Natural killer cell (primary cell): ENCODE data around the gene MAPKAPK2. TPM values are rescaled to one million over a fixed set of nuclear protein-coding genes. Genes with fewer than 3 reads are reported as not detected.

Source experiments
- ATAC-seq, 3 donors: fragments of 150-1000 bp in 2 of 3; fragments of 200-7000 bp in 1 of 3; cut with Tn5 transposase; 1 replicate in 1 of 3; 2 replicates in 2 of 3; pipeline ENCODE4 v1.10.0; 2021; ENCODE audit warnings: mild to moderate bottlenecking in 2 of 3, moderate library complexity in 2 of 3
- DNase-seq, 2 donors: peaks; one replicate each; pipeline versions ENCODE4 v3.0.0 to v3.0.0-alpha.2; 2013 to 2021; ENCODE audit warnings: mixed read lengths in 1 of 2
- H3K27ac ChIP-seq: one replicate; pipeline ENCODE4 v1.5.1; 2013; ENCODE audit warnings: mild to moderate bottlenecking, low read length
- H3K27me3 ChIP-seq: one replicate; pipeline ENCODE4 v1.6.1; 2013; ENCODE audit warnings: low read length; ENCODE audit not compliant: control insufficient read depth, insufficient read depth
- H3K36me3 ChIP-seq: one replicate; pipeline ENCODE4 v1.6.1; 2013; ENCODE audit warnings: low read length; ENCODE audit not compliant: control insufficient read depth, insufficient read depth
- H3K4me1 ChIP-seq: one replicate; pipeline ENCODE4 v1.6.1; 2013; ENCODE audit warnings: low read length; ENCODE audit not compliant: control insufficient read depth, insufficient read depth
- H3K4me3 ChIP-seq: one replicate; pipeline ENCODE4 v1.5.1; 2013; ENCODE audit warnings: low read length
- H3K9me3 ChIP-seq: one replicate; pipeline ENCODE4 v1.6.1; 2013; ENCODE audit warnings: low read length; ENCODE audit not compliant: control insufficient read depth, insufficient read depth
- H3K27ac Mint-ChIP-seq, 2 donors: one replicate each; pipeline ENCODE4 v1.8.0; 2022; ENCODE audit warnings: mild to moderate bottlenecking in 2 of 2, mixed read lengths in 2 of 2, moderate library complexity in 1 of 2
- H3K27me3 Mint-ChIP-seq, 2 donors: one replicate each; pipeline ENCODE4 v1.8.0; 2022; ENCODE audit warnings: low read depth in 2 of 2, mixed read lengths in 2 of 2
- H3K36me3 Mint-ChIP-seq: one replicate; pipeline ENCODE4 v1.8.0; 2022; ENCODE audit warnings: mixed read lengths
- H3K4me1 Mint-ChIP-seq, 2 donors: one replicate each; pipeline ENCODE4 v1.8.0; 2022; ENCODE audit warnings: mixed read lengths in 2 of 2
- H3K4me3 Mint-ChIP-seq: one replicate; pipeline ENCODE4 v1.8.0; 2022; ENCODE audit warnings: mild to moderate bottlenecking, moderate library complexity, mixed read lengths
- H3K9me3 Mint-ChIP-seq, 2 donors: one replicate each; pipeline ENCODE4 v1.8.0; 2022; ENCODE audit warnings: mixed read lengths in 2 of 2
- WGBS: methylation state at CpG from one replicate; pipeline ENCODE4 v1.1.7; 2013; ENCODE audit warnings: missing lambda C conversion rate; ENCODE audit not compliant: insufficient coverage; 5-methylcytosine and 5-hydroxymethylcytosine counted together
- intact Hi-C: fragments of 100-400 bp; cut with micrococcal nuclease; formaldehyde crosslinking; loops from one replicate; pipeline ENCODE4 v1.14.2; 2022
- total RNA-seq, 4 donors: library from RNA; stranded (reverse); fragments of 120-200 nt in 1 of 4; gene quantifications; one replicate each; pipeline versions ENCODE4 v1.2.3 to v1.2.4, GENCODE V29; 2013 to 2022
- TF ChIP-seq, protein P1 (sequence below): fragments of 200-600 bp; IDR thresholded peaks from one replicate; pipeline ENCODE4 v1.8.0; 2022; ENCODE audit warnings: antibody characterized with exemption

MAPKAPK2 gene
- total RNA-seq, 3 donors from 2014 or later (not counting 1 experiment from before 2014, with no cell fraction given), result 137 to 197 (median 178) TPM

GRCh38 chr1:206661161-206661820 is 23.4 kb upstream of the MAPKAPK2 start:
- Histone ChIP-seq H3K27ac (no peak overlapping the region), H3K27me3 (peaks cover 8% of the 10 kb centered on the region), H3K4me3 (no peak overlapping the region), H3K4me1 (peaks cover 20% of the 10 kb centered on the region), H3K36me3 (no peaks in the 10 kb centered on the region), H3K9me3 (no peaks in the 10 kb centered on the region)
- no peak for ATAC-seq
- Mint-ChIP-seq H3K4me3 (no peak overlapping the region), H3K4me1 (peaks cover 16 to 18% of the 10 kb centered on the region in 2 donors), H3K9me3 (no peaks in the 10 kb centered on the region), H3K27me3 (peaks cover 22 to 39% of the 10 kb centered on the region in 2 donors), H3K27ac (no peak overlapping the region), H3K36me3 (no peaks in the 10 kb centered on the region)
- 90% methylated on average over 10 of the region's 11 CpGs for WGBS
- TF ChIP-seq, protein P1, sequence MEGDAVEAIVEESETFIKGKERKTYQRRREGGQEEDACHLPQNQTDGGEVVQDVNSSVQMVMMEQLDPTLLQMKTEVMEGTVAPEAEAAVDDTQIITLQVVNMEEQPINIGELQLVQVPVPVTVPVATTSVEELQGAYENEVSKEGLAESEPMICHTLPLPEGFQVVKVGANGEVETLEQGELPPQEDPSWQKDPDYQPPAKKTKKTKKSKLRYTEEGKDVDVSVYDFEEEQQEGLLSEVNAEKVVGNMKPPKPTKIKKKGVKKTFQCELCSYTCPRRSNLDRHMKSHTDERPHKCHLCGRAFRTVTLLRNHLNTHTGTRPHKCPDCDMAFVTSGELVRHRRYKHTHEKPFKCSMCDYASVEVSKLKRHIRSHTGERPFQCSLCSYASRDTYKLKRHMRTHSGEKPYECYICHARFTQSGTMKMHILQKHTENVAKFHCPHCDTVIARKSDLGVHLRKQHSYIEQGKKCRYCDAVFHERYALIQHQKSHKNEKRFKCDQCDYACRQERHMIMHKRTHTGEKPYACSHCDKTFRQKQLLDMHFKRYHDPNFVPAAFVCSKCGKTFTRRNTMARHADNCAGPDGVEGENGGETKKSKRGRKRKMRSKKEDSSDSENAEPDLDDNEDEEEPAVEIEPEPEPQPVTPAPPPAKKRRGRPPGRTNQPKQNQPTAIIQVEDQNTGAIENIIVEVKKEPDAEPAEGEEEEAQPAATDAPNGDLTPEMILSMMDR, result no peak
- DNase-seq, result no peak
- intact Hi-C loops, result loop anchor here (10.0 kb wide), 1 partner anchor 56 kb away; no protein-coding TSS in a partner anchor

DNA sequence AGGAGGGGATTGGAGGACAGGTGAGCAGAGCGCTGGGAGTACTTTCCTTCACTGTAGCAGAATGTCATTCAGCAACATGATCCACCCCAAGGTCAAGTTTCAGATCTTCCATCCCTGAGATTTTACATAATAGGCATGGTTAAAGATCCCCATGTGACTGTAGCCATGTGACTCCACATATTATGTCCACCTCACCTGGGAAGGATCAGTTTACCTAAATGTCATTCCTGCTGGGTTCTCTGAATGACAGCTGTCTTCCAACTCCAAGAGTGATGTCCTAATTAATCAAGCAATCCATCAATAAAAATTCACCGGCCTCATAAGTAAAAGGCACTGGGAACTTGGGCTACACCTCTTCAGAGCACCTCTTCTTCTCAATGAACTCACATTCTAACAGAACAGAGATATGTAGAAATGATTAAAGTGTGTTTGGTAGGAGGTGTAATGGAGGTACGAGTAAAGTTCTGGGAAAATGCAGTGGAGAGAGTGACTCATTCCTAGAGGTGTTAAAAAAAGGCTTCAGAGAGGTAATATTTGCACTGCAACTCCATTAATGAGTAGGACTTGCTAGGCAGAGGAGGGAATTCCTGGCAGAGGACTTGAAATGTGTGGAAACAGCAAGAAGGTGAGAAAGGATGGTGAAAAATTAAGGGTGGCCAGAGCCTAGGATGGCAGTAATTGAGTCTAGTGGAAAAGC is 22.2 kb upstream of the MAPKAPK2 start:
- H3K36me3 Mint-ChIP-seq, result no peaks in the 10 kb centered on the region
- no peaks in the 10 kb centered on the region for H3K36me3 ChIP-seq
- H3K4me3 Mint-ChIP-seq, result no peak overlapping the region
- WGBS, result 69% methylated on average over 1 of the region's 3 CpGs
- peaks cover 19 to 30% of the 10 kb centered on the region in 2 donors for H3K27me3 Mint-ChIP-seq
- H3K27ac Mint-ChIP-seq, result no peak overlapping the region
- no peak overlapping the region for H3K4me3 ChIP-seq
- H3K27ac ChIP-seq, result no peak overlapping the region
- H3K9me3 Mint-ChIP-seq, result no peaks in the 10 kb centered on the region
- H3K9me3 ChIP-seq, result no peaks in the 10 kb centered on the region
- intact Hi-C loops, result loop anchor here (10.0 kb wide), 1 partner anchor 58 kb away; no protein-coding TSS in a partner anchor
- peaks cover 20% of the 10 kb centered on the region for H3K4me1 ChIP-seq
- TF ChIP-seq, protein P1, result no peak
- DNase-seq (no peak), ATAC-seq (no peak)
- peaks cover 8% of the 10 kb centered on the region for H3K27me3 ChIP-seq
- peaks cover 17 to 19% of the 10 kb centered on the region in 2 donors for H3K4me1 Mint-ChIP-seq

- WGBS, result 28% methylated on average over 5 of the region's 5 CpGs
- no peak for ATAC-seq
- intact Hi-C loops, result loop anchor here (10.0 kb wide), 1 partner anchor 59 kb away; no protein-coding TSS in a partner anchor
Measured at GRCh38 chr1:206663362-206663761, 21.3 kb upstream of the MAPKAPK2 start.

More at GRCh38 chr1:206663362-206663761, 21.3 kb upstream of the MAPKAPK2 start:
- Histone ChIP-seq H3K27me3 (peaks cover 4% of the 10 kb centered on the region), H3K36me3 (no peaks in the 10 kb centered on the region), H3K4me1 (peaks cover 16% of the 10 kb centered on the region), H3K4me3 (no peak overlapping the region), H3K27ac (no peak overlapping the region), H3K9me3 (no peaks in the 10 kb centered on the region)
- H3K9me3 Mint-ChIP-seq, result no peaks in the 10 kb centered on the region
- DNase-seq, result no peak
- TF ChIP-seq, protein P1, result no peak
- H3K4me1 Mint-ChIP-seq, result peaks cover 21 to 22% of the 10 kb centered on the region in 2 donors
- no peak overlapping the region for H3K4me3 Mint-ChIP-seq
- peaks cover 17 to 21% of the 10 kb centered on the region in 2 donors for H3K27me3 Mint-ChIP-seq
- H3K36me3 Mint-ChIP-seq, result no peaks in the 10 kb centered on the region
- H3K27ac Mint-ChIP-seq, result no peak overlapping the region
